Activated T-cell treated with anti-CD3 and anti-CD28 coated beads, Interleukin-2, amount 50 U/mL, for 1 hour (primary cell): Measurements from ENCODE around the gene SLC6A17.
A peak's percentile ranks its signal among the peaks of the same experiment; 100 is the strongest.

Experiments used
- DNase-seq: peaks from one replicate; pipeline ENCODE4 v3.0.0-alpha.2; 2020

The SLC6A17 gene

GRCh38 chr1:110135666-110136065 is 14.6 kb upstream of the SLC6A17 start:
- DNase-seq = no peak

- no peak for DNase-seq
These were observed 13.4 kb upstream of the SLC6A17 start for GRCh38 chr1:110136911-110137310.

DNA sequence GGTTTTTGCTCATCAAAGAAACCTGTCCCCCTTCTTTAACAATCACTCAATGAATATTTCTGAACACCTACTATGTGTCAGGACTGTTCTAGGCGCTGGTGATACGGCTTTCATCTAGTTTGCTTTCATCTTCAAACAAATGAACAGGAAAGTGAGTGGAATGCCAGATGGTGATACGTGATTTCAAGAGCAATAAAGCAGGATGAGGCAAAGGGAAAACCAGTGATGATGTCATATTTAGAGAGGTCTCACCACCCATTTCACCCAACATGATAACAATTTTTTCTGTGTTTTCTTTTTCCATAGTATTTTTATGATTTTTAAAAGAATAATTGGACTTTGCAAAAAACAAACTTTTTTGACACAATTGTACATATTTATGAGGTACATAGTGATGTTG is 11.3 kb upstream of the SLC6A17 start:
- no peak for DNase-seq

GRCh38 chr1:110144366-110144765 is 5.9 kb upstream of the SLC6A17 start:
- no peak for DNase-seq

- no peak for DNase-seq
These were observed 1.3 kb upstream of the SLC6A17 start for GRCh38 chr1:110148961-110149360.

DNA sequence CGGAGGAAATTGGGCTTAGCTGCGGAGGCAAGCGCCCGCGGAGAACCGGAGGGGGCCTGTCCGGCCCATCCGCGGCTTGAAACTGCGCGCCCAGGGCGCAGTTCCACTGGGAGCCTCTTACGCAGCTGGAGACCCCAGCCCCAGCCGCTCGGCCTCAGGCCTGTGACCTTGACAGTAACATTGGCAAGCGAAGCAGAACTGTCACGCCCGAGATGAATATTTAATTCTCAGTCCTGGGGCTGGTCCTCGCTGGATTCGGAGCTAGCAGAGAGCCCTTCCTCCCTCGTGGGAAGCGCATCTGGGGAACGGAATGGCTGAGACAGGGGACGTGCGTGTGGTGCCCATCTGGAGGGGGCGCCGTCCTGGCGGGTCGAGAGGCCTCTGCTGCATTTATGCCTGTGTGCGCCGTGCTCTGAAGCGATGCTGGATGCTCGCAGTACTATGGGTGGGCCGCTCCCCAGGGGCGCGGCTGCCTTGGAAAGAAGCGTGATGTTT is 928 bp downstream of the SLC6A17 start:
- no peak for DNase-seq

DNA sequence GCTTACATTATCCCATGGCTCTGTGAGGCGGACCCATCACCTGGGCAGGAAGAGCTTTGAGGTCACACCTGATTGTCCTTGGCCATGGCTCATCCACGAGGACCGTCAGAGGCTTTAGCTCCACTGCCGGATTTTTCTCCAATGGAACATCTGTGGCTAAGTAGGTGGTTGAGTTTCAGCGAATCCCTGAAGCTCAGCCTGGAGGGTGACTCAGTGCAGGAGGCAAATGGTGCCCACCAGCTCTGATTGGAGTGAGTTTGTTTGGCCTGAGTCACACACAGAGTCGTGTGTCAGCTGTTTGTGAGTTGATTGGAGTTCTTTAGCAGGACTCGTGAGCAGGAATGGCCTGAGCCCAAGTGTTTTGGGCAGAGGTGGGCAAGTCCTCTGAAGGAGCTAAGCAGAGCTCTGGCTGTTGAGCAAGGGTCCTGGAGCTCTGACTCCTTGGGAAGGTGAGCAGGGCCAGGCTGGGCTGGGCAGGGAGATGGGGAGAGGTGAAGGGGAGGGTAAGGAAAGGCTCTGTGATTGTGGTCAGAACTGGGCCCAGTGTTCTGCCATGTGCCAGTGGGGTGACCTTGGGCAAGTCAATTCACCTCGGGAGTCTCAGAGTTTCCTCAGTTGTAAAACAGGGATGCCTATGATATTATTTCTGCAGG is 2.0 kb downstream of the SLC6A17 start:
- no peak for DNase-seq

DNA sequence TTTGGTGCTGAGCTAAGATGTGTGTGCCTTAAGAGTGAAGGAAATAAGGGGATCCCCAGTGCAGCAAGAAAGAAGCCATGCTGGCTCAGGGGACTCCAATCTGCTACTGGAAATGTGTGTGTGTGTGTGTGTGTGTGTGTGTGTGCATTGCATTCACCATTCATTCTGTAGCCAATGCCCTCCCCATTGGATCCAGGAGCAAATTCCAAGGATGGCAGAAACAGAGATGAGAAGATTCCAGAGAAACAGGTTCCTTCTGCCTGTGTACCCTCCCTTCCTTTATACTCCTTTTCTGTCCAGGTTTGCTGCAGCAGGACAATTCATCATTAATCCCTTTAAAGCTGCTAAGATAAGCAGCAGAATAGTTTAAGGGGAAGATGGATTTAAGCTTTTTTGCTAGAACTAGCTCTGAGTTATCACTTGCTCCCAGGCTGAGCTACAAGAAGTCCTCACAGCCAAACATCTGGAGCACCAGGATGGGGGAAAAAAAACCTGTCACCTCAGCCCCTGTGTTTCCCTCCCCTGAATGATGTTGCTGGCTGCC is 3.2 kb downstream of the SLC6A17 start:
- no peak for DNase-seq

GRCh38 chr1:110155878-110156522 is 5.7 kb downstream of the SLC6A17 start:
- peak; percentile 40 for DNase-seq

- DNase-seq = no peak
These were observed 8.0 kb downstream of the SLC6A17 start for GRCh38 chr1:110158261-110158660.

GRCh38 chr1:110159168-110159567 is 8.9 kb downstream of the SLC6A17 start:
- no peak for DNase-seq

DNA sequence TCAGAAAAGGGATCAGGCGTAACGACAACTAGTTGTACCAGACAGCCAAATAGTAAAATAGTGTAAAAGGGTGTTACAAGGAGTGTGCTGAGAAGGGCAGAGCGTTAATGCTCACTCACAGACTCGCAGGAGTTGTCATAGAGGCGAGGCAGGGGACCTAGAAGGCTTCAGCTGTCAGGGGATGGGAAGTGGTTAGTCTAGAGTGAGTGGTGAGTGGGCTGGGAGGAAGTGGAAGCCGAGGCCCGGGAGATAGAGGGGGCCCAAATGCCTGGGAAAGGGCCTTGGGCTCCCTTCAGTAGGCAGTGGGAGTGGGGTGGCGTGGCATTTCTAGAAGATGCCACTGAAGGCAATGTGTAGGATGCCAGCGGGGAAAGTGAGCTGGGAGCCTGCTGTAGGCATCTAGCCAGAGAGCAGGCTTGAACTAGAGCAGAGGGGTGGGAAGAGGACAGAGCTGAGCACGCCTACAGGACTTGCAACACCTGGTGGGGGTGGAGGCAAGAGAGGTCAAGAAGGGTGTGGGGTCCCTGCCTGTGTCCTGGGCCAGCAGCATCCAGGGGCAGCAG is 10.3 kb downstream of the SLC6A17 start:
- no peak for DNase-seq

- no peak for DNase-seq
These were observed 10.9 kb downstream of the SLC6A17 start for GRCh38 chr1:110161165-110161564.

DNA sequence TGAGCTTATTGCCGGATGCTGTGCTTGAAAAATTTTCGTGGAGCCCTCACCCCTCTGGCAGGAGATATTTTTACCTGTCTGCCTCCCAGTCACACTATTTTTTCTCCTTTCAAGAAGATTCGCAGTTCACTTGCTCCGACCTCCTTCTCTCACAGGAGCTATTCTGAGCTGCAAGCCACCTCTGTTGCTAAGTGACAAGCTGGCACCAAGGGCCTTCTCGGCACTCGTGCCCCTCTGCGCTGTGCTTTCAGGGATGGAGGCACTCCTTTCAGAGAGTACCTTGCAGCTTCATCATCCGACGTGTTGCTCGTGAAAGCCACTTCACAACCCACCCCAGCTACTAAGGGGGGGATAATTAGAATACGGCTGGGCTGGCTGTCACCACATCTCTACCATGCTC is 11.6 kb downstream of the SLC6A17 start:
- no peak for DNase-seq

DNA sequence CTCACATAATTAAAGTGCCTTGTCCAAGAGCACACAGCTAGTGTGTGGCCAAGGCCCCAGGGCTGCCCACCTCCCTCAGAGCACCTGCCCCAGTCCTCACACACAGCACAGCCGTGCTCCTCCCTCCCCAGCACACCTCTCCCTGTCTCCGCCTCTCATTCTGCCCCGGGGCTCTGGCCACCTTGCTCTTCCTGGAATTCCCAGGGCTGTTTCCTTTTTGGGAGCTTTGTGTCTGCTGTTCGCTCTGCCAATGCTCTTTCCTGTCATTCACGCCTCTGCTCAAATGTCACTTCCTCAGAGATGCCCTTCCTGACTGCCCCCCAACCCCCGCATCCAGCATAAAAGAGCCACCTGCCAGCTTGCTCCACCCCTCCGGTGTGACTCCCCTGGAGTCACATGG is 13.3 kb downstream of the SLC6A17 start:
- DNase-seq = no peak

DNA sequence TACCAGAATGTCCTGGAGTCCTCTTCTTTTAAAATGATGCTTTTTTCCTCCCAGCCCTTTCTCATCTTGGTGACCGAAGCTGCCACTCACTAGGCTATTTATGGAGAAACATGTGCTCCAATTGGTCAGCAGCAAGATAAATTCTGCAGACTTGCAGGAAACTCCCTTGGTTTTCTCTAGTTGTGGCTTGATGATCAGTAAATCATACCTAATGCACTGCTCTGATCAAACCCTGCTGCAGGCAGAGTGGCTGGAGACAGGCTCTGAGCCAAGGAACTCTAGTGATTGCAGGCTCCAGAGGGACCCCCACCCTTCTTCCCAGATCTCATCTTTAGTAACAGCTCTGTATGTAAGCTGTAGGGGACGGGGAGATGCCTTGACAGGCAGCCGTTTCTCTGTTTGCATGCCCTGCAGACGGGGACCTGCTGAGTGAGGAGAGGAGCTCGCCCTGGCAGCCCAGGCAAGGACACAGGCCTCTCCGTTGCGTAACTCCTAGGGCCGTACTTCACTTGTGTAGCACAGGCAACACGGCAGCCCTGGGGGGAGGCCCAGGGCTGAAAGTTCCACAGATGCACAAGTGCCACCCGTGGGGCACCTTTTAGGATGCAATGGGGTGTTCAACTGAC is 14.5 kb downstream of the SLC6A17 start:
- no peak for DNase-seq

DNA sequence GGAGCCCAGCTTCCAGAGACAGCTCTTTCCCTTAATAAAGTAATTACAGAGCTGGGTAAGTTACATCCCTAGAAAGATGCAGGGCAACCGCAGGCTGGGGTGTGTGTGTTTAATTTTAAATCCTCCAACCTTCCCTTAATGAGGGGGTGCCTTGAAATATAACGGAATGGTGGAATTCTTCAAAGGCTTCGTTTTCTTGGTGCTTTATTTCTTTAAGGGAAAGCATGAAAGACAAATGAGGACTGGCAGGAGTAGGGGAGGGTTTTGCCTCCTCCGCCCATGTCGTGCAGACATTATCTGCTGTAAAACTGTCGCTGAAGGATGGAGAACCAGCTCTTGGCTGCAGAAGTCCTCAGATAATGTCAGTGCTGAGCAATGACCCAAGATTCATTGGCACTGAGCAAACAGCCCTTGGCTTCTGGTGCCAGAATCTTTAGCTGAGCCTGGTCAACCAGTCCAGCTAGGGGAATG is 15.5 kb downstream of the SLC6A17 start:
- no peak for DNase-seq

GRCh38 chr1:110166861-110167260 is 16.6 kb downstream of the SLC6A17 start:
- DNase-seq = no peak

DNA sequence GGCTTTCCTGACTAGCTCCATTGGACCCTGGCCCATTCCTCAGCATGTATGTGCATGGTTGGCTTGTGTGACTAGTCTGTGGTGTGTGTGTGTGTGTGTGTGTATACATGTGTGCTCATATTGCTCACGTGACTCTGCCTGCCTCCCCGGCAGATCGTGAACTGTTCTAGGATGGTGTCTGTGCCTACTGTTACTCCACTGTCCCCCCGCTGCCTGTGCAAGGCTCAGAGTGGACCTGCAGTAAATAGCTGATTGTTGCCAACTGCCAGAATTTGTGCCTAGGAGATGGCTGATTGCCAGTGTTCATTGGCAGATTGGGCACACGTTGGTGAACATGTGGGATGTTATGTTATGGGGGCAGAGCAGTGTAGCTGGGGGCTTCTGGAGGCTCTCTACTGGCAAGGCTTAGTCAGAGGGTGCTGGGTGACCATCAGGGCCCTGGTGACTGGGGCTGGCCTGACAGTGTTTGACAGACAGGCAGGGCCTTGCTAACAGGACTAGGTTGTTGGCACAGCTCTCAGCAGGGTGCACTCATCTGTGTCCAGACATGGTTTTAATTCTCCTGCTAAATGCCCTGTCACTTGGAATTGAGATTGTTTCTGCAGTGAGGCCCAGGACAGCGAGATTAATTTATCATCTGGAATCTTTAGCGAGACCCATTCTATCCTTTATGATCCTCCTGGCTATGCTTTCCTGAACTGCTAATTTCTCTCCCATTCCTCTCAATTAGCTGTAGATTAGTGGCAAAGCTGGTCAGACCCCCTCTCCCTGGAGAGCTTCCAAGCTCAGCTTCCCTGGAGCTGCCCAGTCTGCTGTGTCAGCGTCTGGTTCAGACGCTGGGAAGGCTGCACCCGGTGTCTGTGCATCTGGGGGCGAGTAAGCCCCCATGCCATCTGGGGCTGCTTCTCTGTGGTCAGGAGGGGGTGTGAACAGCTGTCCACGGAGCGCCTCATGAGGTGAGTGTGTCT is 20.8 kb downstream of the SLC6A17 start:
- DNase-seq = no peak

GRCh38 chr1:110172001-110172400 is 21.7 kb downstream of the SLC6A17 start:
- no peak for DNase-seq

DNA sequence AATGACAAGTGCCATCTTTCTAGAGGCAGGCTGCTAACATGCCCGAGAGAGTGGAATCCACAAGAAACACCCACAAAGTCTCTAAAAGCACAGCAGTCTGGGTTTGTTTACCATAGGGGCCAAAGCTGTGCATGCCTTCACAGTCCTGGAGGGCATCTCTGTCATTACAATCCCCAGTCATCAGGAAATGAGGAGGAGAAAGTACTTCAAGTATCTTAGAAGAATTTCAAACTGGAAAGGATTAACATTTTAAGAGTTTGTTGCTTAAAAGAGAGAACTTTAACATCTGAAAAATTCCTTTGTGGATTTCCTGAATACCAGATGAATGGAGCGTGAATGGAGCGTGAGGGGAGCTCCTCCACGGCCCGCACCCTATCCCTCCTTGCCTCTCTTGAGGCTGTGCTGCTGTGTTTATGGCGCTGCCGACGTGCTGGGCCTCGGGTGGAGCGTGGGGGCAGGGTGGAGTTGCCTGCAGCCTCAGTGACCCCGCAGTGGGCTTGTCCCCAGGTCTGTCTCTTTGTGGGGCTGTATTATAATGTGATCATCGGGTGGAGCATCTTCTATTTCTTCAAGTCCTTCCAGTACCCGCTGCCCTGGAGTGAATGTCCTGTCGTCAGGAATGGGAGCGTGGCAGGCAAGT is 23.3 kb downstream of the SLC6A17 start:
- no peak for DNase-seq

DNA sequence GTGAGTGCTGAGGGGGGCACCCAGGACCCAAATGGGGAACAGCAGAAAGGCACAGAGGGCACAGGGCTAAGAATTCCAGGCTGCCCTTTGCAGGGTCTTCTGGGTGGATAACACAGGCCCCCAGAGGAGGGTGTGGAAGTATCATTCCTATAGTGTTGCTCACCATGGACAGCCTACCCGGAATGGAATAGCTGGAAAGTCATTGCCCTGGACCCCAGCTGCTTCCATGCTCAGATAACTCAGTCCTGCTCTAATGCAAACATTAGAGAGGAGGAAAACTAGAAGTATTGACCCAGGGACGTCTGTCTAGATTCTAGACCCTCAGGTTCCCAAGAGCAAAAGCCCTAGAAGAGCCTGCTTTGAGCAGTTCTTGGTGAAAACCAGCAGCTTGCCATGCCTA is 24.7 kb downstream of the SLC6A17 start:
- no peak for DNase-seq
